IMR-90 (cell line): ENCODE measurements around the gene BRPF3. TPM values are rescaled to one million over a fixed set of nuclear protein-coding genes. Genes with fewer than 3 reads are reported as not detected.

ENCODE experiments used
- ATAC-seq: fragments of 200-7000 bp; cut with Tn5 transposase; 2 replicates; pipeline ENCODE4 v1.9.1; 2020; ENCODE audit warnings: low read depth, mild to moderate bottlenecking, moderate library complexity
- BruUV-seq: library from RNA; stranded (reverse); fragments of 400-500 nt; replicated peaks from 2 replicates; lab custom pipeline; 2021; lab: Mats Ljungman, UMichigan
- CTCF ChIA-PET: fragments of 300-600 bp; formaldehyde crosslinking; extraction: SDS; loops from one replicate; lab custom pipeline; 2021; ENCODE audit warnings: antibody characterized with exemption; lab: Yijun Ruan, JAX
- POLR2A ChIA-PET: fragments of 300-600 bp; sonication (Branson Sonifier 250); formaldehyde crosslinking; loops from one replicate; lab custom pipeline; 2022; ENCODE audit warnings: antibody characterized with exemption; ENCODE audit not compliant: unreplicated experiment; lab: Charles Lee
- DNase-seq: peaks from one replicate; pipeline ENCODE4 v3.0.0; 2013
- H2AFZ ChIP-seq: replicated peaks from 2 replicates; pipeline ENCODE3; 2013; ENCODE audit warnings: low read length, mild to moderate bottlenecking; ENCODE audit not compliant: poor library complexity
- H2AK5ac ChIP-seq: 2 replicates; pipeline ENCODE4 v1.6.1; 2013; ENCODE audit warnings: low read depth, low read length, inconsistent platforms
- H2AK9ac ChIP-seq: replicated peaks from 2 replicates; pipeline ENCODE3; 2013; ENCODE audit warnings: mild to moderate bottlenecking, low read depth, low read length, moderate library complexity; ENCODE audit not compliant: poor library complexity
- H2BK120ac ChIP-seq: 2 replicates; pipeline ENCODE4 v1.6.1; 2013; ENCODE audit warnings: low read depth, low read length, inconsistent platforms
- H2BK15ac ChIP-seq: 3 replicates; pipeline ENCODE4 v1.6.1; 2013; ENCODE audit warnings: low read depth, low read length, inconsistent platforms
- H2BK20ac ChIP-seq: 2 replicates; pipeline ENCODE4 v1.6.1; 2013; ENCODE audit warnings: low read depth, mild to moderate bottlenecking, inconsistent platforms, low read length, moderate library complexity
- H2BK5ac ChIP-seq: 2 replicates; pipeline ENCODE4 v1.6.1; 2013; ENCODE audit warnings: mild to moderate bottlenecking, low read depth, low read length, inconsistent platforms; ENCODE audit not compliant: poor library complexity, severe bottlenecking
- H3K14ac ChIP-seq: replicated peaks from 2 replicates; pipeline ENCODE4 v1.6.1; 2013; ENCODE audit warnings: low read depth, low read length, inconsistent platforms
- H3K18ac ChIP-seq: 2 replicates; pipeline ENCODE4 v1.6.1; 2013; ENCODE audit warnings: low read depth, low read length, control low read depth
- H3K23ac ChIP-seq: 2 replicates; pipeline ENCODE4 v1.6.1; 2013; ENCODE audit warnings: low read depth, low read length, inconsistent platforms
- H3K27ac ChIP-seq: 2 replicates; pipeline ENCODE4 v1.5.1; 2013; ENCODE audit warnings: mild to moderate bottlenecking, control low read depth, low read length; ENCODE audit not compliant: insufficient read depth
- H3K27me3 ChIP-seq: 2 replicates; pipeline ENCODE4 v1.6.1; 2013; ENCODE audit warnings: low read length; ENCODE audit not compliant: control insufficient read depth, insufficient read depth
- H3K36me3 ChIP-seq: 2 replicates; pipeline ENCODE4 v1.6.1; 2013; ENCODE audit warnings: low read length, mixed read lengths; ENCODE audit not compliant: control insufficient read depth, insufficient read depth
- H3K4ac ChIP-seq: 2 replicates; pipeline ENCODE4 v1.6.1; 2013; ENCODE audit warnings: low read depth, low read length, inconsistent platforms
- H3K4me1 ChIP-seq: 2 replicates; pipeline ENCODE4 v1.6.1; 2013; ENCODE audit warnings: low read length, mixed read lengths; ENCODE audit not compliant: control insufficient read depth, insufficient read depth
- H3K4me2 ChIP-seq: 2 replicates; pipeline ENCODE4 v1.6.1; 2013; ENCODE audit warnings: low read depth, mild to moderate bottlenecking, control low read depth, low read length, moderate library complexity
- H3K4me3 ChIP-seq: 2 replicates; pipeline ENCODE4 v1.5.1; 2013; ENCODE audit warnings: low read depth, mild to moderate bottlenecking, control low read depth, low read length, moderate library complexity; ENCODE audit not compliant: insufficient read depth
- H3K56ac ChIP-seq: 2 replicates; pipeline ENCODE4 v1.6.1; 2013; ENCODE audit warnings: low read length, inconsistent platforms; ENCODE audit not compliant: insufficient read depth; ENCODE audit errors: extremely low read depth
- H3K79me1 ChIP-seq, 2 experiments: 2 replicates each; pipeline ENCODE4 v1.6.1; 2013; ENCODE audit warnings: low read length in 2 of 2, inconsistent platforms in 1 of 2, low read depth in 1 of 2
- H3K9ac ChIP-seq: 2 replicates; pipeline ENCODE4 v1.6.1; 2013; ENCODE audit warnings: low read depth, low read length, control low read depth
- H3K9me1 ChIP-seq: 2 replicates; pipeline ENCODE4 v1.6.1; 2013; ENCODE audit warnings: low read length, inconsistent platforms; ENCODE audit not compliant: insufficient read depth
- H3K9me3 ChIP-seq: 2 replicates; pipeline ENCODE4 v1.6.1; 2013; ENCODE audit warnings: low read length; ENCODE audit not compliant: control insufficient read depth, insufficient read depth
- H4K20me1 ChIP-seq: 2 replicates; pipeline ENCODE4 v1.6.1; 2013; ENCODE audit warnings: low read length, inconsistent platforms; ENCODE audit not compliant: insufficient read depth
- H4K5ac ChIP-seq: 2 replicates; pipeline ENCODE4 v1.6.1; 2013; ENCODE audit warnings: mild to moderate bottlenecking, low read depth, low read length, control low read depth
- H4K8ac ChIP-seq, 2 experiments: 2 replicates each; pipeline ENCODE4 v1.6.1; 2013; ENCODE audit warnings: low read depth in 2 of 2, low read length in 2 of 2, control low read depth in 1 of 2, inconsistent platforms in 1 of 2
- H4K91ac ChIP-seq: 2 replicates; pipeline ENCODE4 v1.6.1; 2013; ENCODE audit warnings: low read depth, low read length, inconsistent platforms; ENCODE audit not compliant: insufficient read depth
- BHLHE40 ChIP-seq: fragments of 150-350 bp; IDR thresholded peaks from 2 replicates; pipeline ENCODE4 v1.6.1; 2016; ENCODE audit warnings: mild to moderate bottlenecking, low read depth, low read length
- POLR2A ChIP-seq: IDR thresholded peaks from 2 replicates; pipeline ENCODE4 v1.6.1; 2012; ENCODE audit warnings: mild to moderate bottlenecking, low read depth, low read length
- WGBS, 2 experiments: methylation state at CpG; one replicate each; pipeline versions ENCODE4 v1.1.5 to v1.1.7; 2013; ENCODE audit warnings: missing lambda C conversion rate in 2 of 2; ENCODE audit not compliant: insufficient read length in 1 of 2; ENCODE audit errors: extremely low coverage in 2 of 2; 5-methylcytosine and 5-hydroxymethylcytosine counted together
- dilution Hi-C: fragments of 300-500 bp; cut with HindIII; formaldehyde crosslinking; loops from one replicate; pipeline ENCODE4 v1.14.3; 2018; ENCODE audit warnings: low sequenced_read_pairs; ENCODE audit not compliant: unreplicated experiment
- in situ Hi-C: fragments of 300-500 bp; cut with MboI; formaldehyde crosslinking; loops from 3 replicates; pipeline ENCODE4 v1.14.3; 2019; ENCODE audit warnings: low sequenced_read_pairs, inconsistent platforms, mixed read lengths
- intact Hi-C: fragments of 100-400 bp; cut with micrococcal nuclease; formaldehyde crosslinking; loops from 2 replicates; pipeline ENCODE4 v1.10.0; 2022
- polyA plus RNA-seq, 3 experiments: library from polyadenylated mRNA; depleted of rRNA; stranded (reverse); fragments of >200 nt; gene quantifications; 2 replicates each; pipeline ENCODE4 v1.2.3, GENCODE V29; 2012; ENCODE audit warnings: low replicate concordance in 1 of 3
- total RNA-seq: library from RNA; depleted of rRNA; stranded (reverse); fragments of >200 nt; gene quantifications from 2 replicates; pipeline ENCODE4 v1.2.3, GENCODE V29; 2012

Gene BRPF3
- total and polyA plus RNA-seq, 2 of the 4 experiments (the other 2 are of a cell fraction): 10.2 to 17.2 TPM

DNA sequence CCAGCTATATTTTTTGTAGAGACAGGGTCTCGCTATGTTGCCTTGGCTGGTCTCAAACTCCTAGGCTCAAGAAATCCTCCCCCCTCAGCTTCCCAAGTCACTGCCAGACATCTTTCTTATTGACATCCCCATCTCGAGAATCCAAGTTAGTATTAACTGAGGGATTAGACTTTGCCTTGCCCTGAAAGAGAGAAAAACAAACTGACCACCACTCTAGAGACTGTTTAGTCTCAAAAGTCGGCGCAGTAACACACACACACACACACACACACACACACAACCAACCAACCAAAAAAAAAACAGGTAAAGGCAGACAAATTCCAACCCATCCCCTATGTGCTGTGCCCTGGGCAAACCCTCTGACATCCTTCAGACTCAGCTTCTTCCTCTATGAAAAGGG lies 46.1 kb downstream of the BRPF3 start:
- Histone ChIP-seq H3K4ac (no peak overlapping the region), H3K9me1 (peaks cover 7% of the 10 kb centered on the region), H3K4me3 (no peak overlapping the region), H3K4me2 (no peak overlapping the region), H3K79me1 (no peaks in the 10 kb centered on the region), H3K18ac (no peak overlapping the region), H3K23ac (no peak overlapping the region), H4K20me1 (no peaks in the 10 kb centered on the region), H4K8ac (no peak overlapping the region), H3K14ac (no peak overlapping the region), H3K27ac (no peak overlapping the region), H4K91ac (no peak overlapping the region), H2AFZ (no peak overlapping the region), H2AK5ac (no peak overlapping the region), H2BK20ac (no peak overlapping the region), H2BK15ac (no peak overlapping the region), H2BK120ac (no peak overlapping the region), H3K4me1 (peaks cover 4% of the 10 kb centered on the region), H4K5ac (no peak overlapping the region), H3K56ac (no peak overlapping the region), H3K27me3 (no peaks in the 10 kb centered on the region), H3K36me3 (no peaks in the 10 kb centered on the region), H3K9me3 (no peaks in the 10 kb centered on the region), H2AK9ac (peak overlapping the region; percentile 31), H2BK5ac (no peak overlapping the region), H3K9ac (no peak overlapping the region)
- in situ Hi-C loops (no loop called here), dilution Hi-C loops (no loop called here), intact Hi-C loops (no loop called here)
- POLR2A ChIA-PET: no interaction called here
- no TSS peak for BruUV-seq
- no peak for TF ChIP-seq POLR2A
- no peak for TF ChIP-seq BHLHE40
- ATAC-seq (no peak), DNase-seq (no peak)
- CTCF ChIA-PET: no interaction called here
- WGBS, 2 experiments: no CpG with 5 or more reads among the region's 4 CpGs
